GM04503 (cell line): ENCODE data around the gene RGS16.
A peak's percentile ranks its signal among the peaks of the same experiment; 100 is the strongest.

Experiments used
- DNase-seq: peaks from one replicate; pipeline ENCODE4 v3.0.0-alpha.2; 2012; ENCODE audit warnings: low read depth

The RGS16 gene

GRCh38 chr1:182629499-182630096 is 25.4 kb upstream of the RGS16 start:
- no peak for DNase-seq

DNA sequence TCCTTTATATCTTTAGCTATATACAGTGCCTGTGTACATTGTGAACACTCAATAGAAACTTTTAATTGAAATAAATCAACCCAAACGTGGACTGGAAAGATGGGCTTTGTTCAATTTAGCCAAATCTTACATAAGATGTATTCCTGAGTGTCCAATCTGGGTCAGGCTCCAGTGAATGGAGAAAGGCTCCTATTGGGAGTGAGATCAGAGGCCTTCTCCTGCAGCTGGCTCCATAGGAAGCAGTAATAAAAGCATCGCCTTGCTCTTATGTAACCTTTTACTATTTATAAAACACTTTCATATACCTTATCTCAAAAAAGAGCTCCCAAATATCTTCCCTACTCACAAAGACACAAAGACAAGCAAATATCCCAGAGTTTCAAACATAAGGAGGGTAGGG is 24.9 kb upstream of the RGS16 start:
- DNase-seq: no peak

DNA sequence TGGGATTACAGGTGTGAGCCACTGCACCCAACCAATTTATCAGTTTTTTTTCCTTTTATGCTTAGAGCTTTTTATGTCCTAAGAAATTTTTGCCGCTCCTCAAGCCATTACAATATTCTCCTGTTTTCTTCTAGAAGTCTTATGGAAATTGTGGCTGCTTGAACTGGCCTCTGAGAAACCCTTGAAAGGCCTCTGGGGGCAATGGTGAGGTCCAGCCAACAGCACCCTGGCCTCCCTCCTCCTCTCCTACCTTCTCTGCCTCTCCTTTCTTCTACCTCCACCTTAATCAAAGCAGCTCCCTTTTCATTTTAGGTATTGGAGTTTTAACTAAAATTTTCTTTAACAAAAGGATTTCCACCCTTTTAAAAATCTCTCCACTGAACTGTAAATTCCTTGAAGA is 24.5 kb upstream of the RGS16 start:
- DNase-seq: no peak

DNA sequence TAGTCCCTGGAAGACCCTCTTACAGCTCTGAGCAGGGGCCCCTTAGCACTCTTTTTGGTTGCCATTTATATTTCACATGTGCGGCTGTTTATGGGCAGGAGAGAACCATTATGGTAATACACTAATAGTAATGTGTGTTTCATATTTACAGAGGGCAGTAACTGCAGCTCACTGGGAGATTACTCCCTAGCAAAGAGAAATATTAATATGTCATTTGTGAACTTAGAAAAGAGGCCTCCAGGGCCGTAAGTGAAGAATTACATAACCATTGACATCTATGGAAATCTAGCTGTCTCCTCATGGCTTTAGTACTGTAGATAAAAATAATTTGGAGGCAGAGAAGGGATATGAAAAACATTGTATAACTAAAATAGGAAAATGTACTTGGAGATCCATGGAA is 23.4 kb upstream of the RGS16 start:
- DNase-seq: no peak

DNA sequence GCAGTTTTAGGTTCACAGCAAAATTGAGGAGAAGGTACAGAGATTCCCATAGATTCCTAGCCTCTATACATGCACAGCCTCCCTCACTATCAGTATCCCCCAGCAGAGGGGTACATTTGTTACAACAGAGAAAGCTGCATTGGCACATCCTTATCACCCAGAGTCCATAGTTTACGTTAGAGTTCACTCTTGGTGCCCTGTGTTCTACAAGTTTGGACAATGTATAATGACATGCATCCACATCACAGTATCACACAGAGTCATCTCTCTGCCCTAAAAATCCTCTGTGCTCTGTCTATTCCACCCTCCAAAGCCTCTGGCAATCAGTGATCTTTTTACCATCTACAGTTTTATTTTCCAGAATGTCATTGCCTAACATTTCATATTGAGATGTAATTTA is 22.3 kb upstream of the RGS16 start:
- DNase-seq: no peak

GRCh38 chr1:182625719-182626504 is 21.7 kb upstream of the RGS16 start:
- no peak for DNase-seq

DNA sequence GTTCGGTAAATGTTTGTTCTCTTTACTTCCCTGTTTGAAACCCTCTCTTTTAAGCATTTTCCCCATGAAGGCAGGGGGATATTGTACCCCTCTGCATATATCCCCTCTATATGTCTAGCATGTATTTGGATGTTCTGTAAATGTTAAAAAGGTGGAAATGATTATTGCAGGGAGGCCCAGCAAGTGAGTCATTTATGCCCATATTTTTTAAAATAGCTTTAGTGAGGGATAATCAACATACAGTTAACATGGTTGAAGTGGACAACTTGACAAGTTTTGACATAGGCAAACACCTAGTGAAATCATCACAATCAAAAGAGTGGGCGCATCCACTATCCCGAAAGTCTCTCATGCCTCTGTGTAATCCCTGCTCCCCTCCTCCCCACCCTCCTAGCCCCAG is 20.8 kb upstream of the RGS16 start:
- no peak for DNase-seq

DNA sequence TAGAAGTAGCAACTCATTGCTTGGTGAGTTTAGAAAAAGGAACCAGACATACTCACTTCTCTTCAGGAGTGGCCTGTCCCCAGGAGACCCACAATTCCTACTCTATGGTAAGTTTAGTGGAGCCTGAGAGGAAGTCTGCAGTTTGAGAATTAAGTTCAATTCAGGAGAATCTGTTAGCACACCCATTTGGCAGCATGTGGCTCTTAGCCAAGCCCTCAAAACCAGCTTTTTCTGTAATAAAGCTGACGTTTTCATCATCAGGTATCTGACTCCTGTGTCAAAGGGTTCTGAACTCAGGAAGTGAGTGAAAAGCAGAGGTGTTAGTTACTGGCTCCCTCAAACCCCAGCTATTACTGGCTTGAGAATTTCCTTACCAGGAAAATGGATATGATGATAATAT is 20.4 kb upstream of the RGS16 start:
- DNase-seq: no peak

DNA sequence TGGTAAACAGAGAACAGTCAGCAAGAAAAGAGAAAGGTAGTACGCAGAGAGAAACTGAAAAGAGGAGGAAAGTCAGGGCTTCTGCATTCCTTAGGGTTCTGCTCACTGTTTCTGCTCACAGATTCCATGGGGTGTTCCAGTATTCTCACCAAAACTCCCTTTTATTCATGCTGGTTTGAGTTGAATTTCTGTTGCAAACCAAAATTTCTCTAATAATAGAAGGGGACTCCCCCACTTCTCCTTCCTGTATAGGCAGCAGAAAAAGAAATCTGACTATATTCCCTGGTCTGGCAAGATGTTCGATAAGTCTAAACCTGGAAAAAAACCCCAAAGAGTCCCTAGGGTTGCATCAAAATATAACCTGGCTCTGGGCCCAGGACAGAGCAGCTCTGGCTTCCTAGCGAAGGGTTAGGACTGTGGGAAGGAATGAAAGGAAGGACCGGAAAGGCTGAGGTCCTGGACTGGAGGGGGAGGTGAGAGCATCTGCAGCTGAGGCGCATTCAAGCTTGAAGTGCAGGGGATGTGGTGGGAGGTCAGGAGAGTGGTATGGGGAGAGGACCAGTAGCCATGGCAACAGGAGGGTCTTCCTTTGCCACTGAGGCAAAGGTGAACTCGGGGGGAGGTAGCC is 18.8 kb upstream of the RGS16 start:
- DNase-seq: no peak

DNA sequence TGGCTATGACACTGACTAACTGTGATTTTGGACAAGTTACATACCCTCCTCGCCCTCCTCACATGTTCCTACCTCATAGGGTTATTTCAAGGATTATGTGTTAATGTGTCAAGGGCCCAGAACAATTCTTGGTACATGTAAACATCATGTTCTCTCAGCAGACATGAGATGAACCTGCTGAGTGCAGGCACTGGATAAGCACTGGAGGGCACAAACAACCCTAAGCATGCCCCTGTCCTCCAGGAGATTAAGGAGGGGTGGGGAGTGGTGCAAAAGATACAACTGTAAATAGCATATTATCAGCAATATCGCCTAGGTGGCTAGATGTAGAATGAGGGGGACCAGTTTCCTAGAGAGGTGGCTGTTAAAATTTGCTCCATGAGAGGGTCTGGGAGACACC is 17.7 kb upstream of the RGS16 start:
- no peak for DNase-seq

DNA sequence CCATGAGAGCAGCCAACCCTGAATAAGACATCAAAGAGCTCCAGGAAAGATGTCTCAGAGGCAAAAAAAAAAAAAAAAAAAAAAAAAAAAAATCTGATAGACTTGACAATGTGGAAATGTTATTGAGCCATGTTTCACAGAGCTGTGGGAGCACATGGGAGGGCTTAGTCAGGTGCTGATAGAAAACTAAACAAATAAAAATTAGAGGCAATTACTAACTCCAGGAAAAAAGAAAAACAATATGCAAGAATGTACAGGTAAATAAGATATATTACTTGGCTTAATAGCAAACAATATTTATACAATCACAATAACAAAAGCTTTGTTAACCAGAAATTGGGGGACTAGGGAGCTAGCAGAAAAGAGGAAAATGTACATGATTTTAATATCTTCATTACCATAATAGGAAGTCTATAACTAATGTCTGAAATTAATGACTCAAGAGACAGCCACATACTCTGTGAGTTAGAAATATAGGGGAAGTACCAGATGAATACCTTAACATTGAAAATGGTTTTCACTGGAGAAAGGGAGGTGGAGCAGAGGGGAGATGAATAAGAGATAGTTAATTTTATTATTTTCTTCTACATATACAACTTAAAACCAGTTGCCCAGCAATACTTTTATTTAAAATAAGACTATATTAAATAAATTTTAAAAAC is 16.9 kb upstream of the RGS16 start:
- DNase-seq: no peak

DNA sequence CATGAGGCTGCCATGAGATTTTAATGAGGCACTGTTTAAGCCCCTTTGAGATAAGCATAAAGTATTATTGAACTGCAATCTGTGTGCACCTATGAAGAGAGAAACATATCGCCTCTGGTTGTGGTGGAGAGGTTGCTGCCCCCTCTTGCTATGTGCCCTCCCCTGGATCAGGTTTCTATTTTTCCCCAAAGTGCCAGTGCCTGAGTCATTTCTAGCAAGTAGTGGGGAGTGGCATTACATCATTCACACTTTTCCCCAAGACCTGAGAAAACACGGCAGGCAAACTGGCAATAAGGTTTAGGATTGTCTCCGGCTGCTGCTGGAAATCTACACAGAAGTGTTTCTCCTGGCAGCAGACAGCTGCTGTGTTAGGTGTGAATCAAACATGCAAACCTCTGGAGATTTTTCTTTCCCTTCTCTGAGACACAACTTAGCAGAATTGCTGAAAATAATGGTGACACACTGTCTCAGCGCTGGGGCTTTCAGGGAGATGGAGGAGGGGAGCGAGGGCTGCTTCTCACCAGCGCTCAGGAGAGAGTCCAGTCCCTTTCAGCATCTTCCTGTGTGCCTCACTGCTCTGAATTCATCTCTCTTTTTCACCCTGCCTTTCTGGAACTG is 13.7 kb upstream of the RGS16 start:
- DNase-seq: no peak

DNA sequence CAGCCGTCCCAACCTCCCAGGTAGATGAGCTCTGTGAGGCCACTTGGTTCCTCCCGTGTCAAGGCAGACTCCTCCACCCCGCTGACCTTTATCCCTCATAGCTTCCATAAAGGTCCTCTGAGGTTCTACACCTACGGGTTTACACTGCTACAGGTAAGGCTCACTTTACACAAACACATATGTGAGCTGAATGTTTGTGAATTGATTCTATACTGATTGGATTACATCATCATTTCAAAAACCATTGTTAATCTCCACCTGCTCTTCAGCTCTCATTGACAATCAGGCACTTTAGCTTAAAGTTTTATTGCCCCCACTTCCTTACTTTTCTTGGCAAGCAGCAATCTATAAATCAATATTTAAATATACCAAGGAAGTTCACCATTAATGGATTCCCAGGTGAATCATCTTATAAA is 12.8 kb upstream of the RGS16 start:
- DNase-seq: no peak

GRCh38 chr1:182616130-182617013 is 12.2 kb upstream of the RGS16 start:
- no peak for DNase-seq

- DNase-seq: no peak
Observed at GRCh38 chr1:182615468-182616129, 11.4 kb upstream of the RGS16 start.

DNA sequence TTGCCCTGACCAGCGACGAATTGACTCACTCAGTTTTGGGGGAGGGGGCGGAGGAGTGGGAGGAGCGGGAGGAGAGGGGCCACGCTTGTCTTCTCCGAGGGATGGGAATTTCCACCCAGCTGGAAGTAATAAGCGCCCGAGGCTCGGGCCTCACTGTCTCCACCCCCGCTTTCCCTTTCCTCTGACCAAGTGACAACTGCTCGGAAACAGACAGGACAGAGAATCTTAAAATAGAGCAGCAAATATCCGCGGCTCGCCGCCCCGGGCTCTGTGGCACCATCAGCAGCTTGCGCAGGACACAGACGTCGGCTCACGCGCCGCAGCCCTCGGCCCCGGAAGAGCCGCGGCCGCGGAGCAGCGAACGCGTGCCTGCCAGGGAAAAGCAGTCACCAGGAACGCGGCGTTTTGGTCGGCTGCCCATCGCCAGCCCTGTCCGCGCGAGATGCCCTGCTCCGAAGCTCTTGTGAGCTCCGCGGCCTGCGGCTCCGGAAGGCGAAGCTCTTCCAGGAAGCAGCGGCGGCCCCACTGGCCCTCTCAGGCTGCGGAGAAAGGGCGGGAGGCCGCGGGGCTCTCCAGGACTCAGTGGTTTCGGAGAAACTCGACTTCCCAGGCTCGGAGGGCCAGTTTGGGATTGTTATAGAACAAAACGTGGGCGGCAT is 10.7 kb upstream of the RGS16 start:
- peak; percentile 68 for DNase-seq

DNA sequence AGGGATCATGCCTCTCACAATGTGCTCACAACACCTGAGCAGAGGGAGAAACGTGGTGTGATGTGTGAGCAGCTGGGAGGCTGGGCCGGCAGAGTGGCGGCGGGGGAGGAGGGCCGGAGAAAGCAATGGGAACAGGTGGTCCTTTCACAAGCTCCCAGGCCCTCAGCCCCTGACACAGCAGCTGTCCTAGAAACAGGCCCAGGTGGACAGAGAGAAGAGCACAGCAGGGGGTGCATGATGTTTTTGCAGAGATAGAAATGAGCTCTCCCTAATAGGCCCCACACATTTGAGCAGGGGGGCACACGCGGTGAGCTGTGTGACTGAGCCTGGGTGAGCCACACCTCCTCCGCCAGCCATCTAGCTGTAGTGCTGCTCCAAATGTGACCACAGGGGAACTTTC is 7.6 kb upstream of the RGS16 start:
- DNase-seq: no peak

DNA sequence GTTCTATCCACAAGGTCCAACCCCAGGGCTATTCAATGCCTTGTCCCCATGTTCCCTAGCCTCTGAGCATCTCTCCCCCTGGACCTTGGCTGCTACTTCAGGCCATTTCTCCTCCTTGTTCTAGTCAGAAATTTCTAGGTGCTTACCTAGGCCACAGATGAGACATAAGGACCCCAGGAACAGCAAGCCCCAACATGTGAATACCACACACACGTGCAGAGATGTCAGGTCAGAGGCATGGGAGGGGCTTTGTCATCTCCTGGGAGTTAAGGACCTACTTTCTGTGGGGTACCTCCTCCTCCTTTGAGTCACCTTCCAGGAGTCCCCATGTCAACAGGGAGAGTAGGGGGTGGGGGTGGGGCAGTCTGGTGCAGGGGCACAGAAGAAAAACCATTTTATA is 7.1 kb upstream of the RGS16 start:
- no peak for DNase-seq

- no peak for DNase-seq
Observed at GRCh38 chr1:182610606-182611194, 6.5 kb upstream of the RGS16 start.
